K562 (cell line): Measurements from ENCODE around the gene BANF2. TPM values are rescaled to one million over a fixed set of nuclear protein-coding genes. Genes with fewer than 3 reads are reported as not detected.

Source experiments
- ATAC-seq: fragments of 200-7000 bp; cut with Tn5 transposase; 3 replicates; pipeline ENCODE4 v1.9.1; 2020; ENCODE audit warnings: moderate library complexity
- BruUV-seq: library from RNA; stranded (reverse); fragments of 400-500 nt; replicated peaks from 2 replicates; lab custom pipeline; 2021; lab: Mats Ljungman, UMichigan
- CTCF ChIA-PET: fragments of 300-600 bp; formaldehyde crosslinking; extraction: SDS; loops from one replicate; lab custom pipeline; 2021; ENCODE audit warnings: low intra/inter-chr PET ratio; lab: Yijun Ruan, JAX
- POLR2A ChIA-PET: fragments of 300-600, 350-650 bp; sonication (Branson Sonifier 250); formaldehyde crosslinking; extraction: SDS; loops from one replicate; lab custom pipeline; 2021; ENCODE audit warnings: antibody characterized with exemption, inconsistent platforms; lab: Yijun Ruan, JAX
- DNase-seq, 4 experiments: peaks; one replicate each; pipeline versions ENCODE4 v3.0.0 to v3.0.0-alpha.2; 2011 to 2018; ENCODE audit warnings: low spot score in 3 of 4, mixed read lengths in 3 of 4; ENCODE audit errors: extremely low read depth in 1 of 4
- FAIRE-seq: peaks from 2 replicates; lab custom pipeline; 2011; peaks lifted over from hg19 to GRCh38; lab: Jason Lieb, UNC
- H2AFZ ChIP-seq: 2 replicates; pipeline ENCODE4 v1.6.0; 2011; ENCODE audit warnings: low read depth, low read length, control low read depth, inconsistent platforms
- H3K27ac ChIP-seq: fragments of 200-600 bp; 3 replicates; pipeline ENCODE4 v1.8.0; 2011; ENCODE audit warnings: low read depth, mild to moderate bottlenecking, control low read depth, inconsistent platforms, low read length, moderate library complexity, mixed read lengths; ENCODE audit errors: extremely low read depth
- H3K27me3 ChIP-seq, 2 experiments: fragments of 300-600 bp in 1 of 2; 2 replicates in 1 of 2; 3 replicates in 1 of 2; pipeline versions ENCODE4 v1.6.0 to v1.8.0; 2011; ENCODE audit warnings: inconsistent platforms in 2 of 2, low read length in 2 of 2, mild to moderate bottlenecking in 1 of 2, mixed read lengths in 1 of 2, moderate library complexity in 1 of 2; ENCODE audit not compliant: control insufficient read depth in 2 of 2, insufficient read depth in 2 of 2
- H3K36me3 ChIP-seq: fragments of 300-600 bp; 3 replicates; pipeline ENCODE4 v1.8.0; 2011; ENCODE audit warnings: mild to moderate bottlenecking, low read length, inconsistent platforms; ENCODE audit not compliant: control insufficient read depth, insufficient read depth
- H3K4me1 ChIP-seq, 2 experiments: fragments of 200-600 bp in 1 of 2; replicated peaks in 1 of 2; 2 replicates in 1 of 2; 3 replicates in 1 of 2; pipeline versions ENCODE4 v1.5.1 to v1.8.0; 2011; ENCODE audit warnings: inconsistent platforms in 2 of 2, low read length in 2 of 2, mild to moderate bottlenecking in 1 of 2, mixed read lengths in 1 of 2, moderate library complexity in 1 of 2; ENCODE audit not compliant: control insufficient read depth in 2 of 2, insufficient read depth in 2 of 2
- H3K4me2 ChIP-seq: 2 replicates; pipeline ENCODE4 v1.6.1; 2011; ENCODE audit warnings: low read length, control low read depth, inconsistent platforms, mixed read lengths; ENCODE audit not compliant: insufficient read depth
- H3K4me3 ChIP-seq: fragments of 200-600 bp; sonication (generic), shearing (Covaris generic); 2 replicates; pipeline ENCODE4 v1.5.1; 2016; ENCODE audit warnings: control low read depth, inconsistent platforms
- H3K79me2 ChIP-seq: fragments of 200-600 bp; 3 replicates; pipeline ENCODE4 v1.8.0; 2011; ENCODE audit warnings: low read length, inconsistent platforms; ENCODE audit not compliant: control insufficient read depth, insufficient read depth
- H3K9ac ChIP-seq, 2 experiments: 2 replicates each; pipeline versions ENCODE4 v1.6.0 to v1.6.1; 2011; ENCODE audit warnings: low read depth in 2 of 2, low read length in 2 of 2, control low read depth in 1 of 2, inconsistent platforms in 1 of 2, mild to moderate bottlenecking in 1 of 2, mixed read lengths in 1 of 2; ENCODE audit not compliant: insufficient read depth in 1 of 2
- H3K9me1 ChIP-seq: one replicate; pipeline ENCODE4 v1.6.0; 2011; ENCODE audit warnings: inconsistent platforms, mild to moderate bottlenecking, low read length, moderate library complexity; ENCODE audit not compliant: control insufficient read depth, insufficient read depth
- H3K9me3 ChIP-seq: replicated peaks from 2 replicates; pipeline ENCODE4 v1.5.1; 2011; ENCODE audit warnings: low read depth, low read length, inconsistent platforms; ENCODE audit not compliant: control insufficient read depth, insufficient read depth
- H4K20me1 ChIP-seq: replicated peaks from 2 replicates; pipeline ENCODE4 v1.6.1; 2011; ENCODE audit warnings: low read length, inconsistent platforms, mixed read lengths; ENCODE audit not compliant: control insufficient read depth, insufficient read depth
- EWSR1 ChIP-seq: fragments of 450-650 bp; IDR thresholded peaks from 2 replicates; pipeline ENCODE4 v1.6.1; 2018; ENCODE audit warnings: borderline replicate concordance, mild to moderate bottlenecking, low read depth, moderate library complexity; ENCODE audit not compliant: partially characterized antibody
- GABPB1 ChIP-seq: sonication (generic); formaldehyde crosslinking; IDR thresholded peaks from 2 replicates; pipeline ENCODE4 v1.8.0; 2022; ENCODE audit warnings: mild to moderate bottlenecking, missing genetic modification reagents
- HCFC1 ChIP-seq: IDR thresholded peaks from 2 replicates; pipeline ENCODE4 v1.6.1; 2012; ENCODE audit warnings: low read depth, low read length, improper control_type of control experiment
- HDAC1 ChIP-seq, 2 experiments: fragments of 450-650 bp; IDR thresholded peaks; 2 replicates each; pipeline ENCODE4 v1.6.1; 2016 to 2017; ENCODE audit warnings: inconsistent platforms in 1 of 2, mild to moderate bottlenecking in 1 of 2, moderate library complexity in 1 of 2
- PHF20 ChIP-seq: fragments of 450-650 bp; IDR thresholded peaks from 2 replicates; pipeline ENCODE4 v1.6.1; 2018; ENCODE audit not compliant: partially characterized antibody
- RCOR1 ChIP-seq, 2 experiments: IDR thresholded peaks; 2 replicates each; pipeline ENCODE4 v1.6.1; 2012; ENCODE audit warnings: low read depth in 2 of 2, low read length in 2 of 2, borderline replicate concordance in 1 of 2, improper control_type of control experiment in 1 of 2
- SRSF7 ChIP-seq: fragments of 200-400 bp; formaldehyde crosslinking; optimal IDR thresholded peaks from 2 replicates; pipeline ENCODE3; 2017; ENCODE audit warnings: mild to moderate bottlenecking, low read depth, low read length
- ZNF124 ChIP-seq: sonication (generic); formaldehyde crosslinking; IDR thresholded peaks from 2 replicates; pipeline ENCODE4 v1.8.1; 2022; ENCODE audit warnings: missing genetic modification reagents
- ZNF140 ChIP-seq: fragments of 250-450 bp; sonication (Bioruptor Pico); IDR thresholded peaks from 2 replicates; pipeline ENCODE4 v1.8.0; 2021; ENCODE audit warnings: moderate library complexity, mild to moderate bottlenecking, inconsistent platforms
- ZNF282 ChIP-seq: sonication (generic); formaldehyde crosslinking; IDR thresholded peaks from 2 replicates; pipeline ENCODE4 v1.8.1; 2023; ENCODE audit warnings: missing genetic modification reagents
- ZNF561 ChIP-seq: fragments of 450-650 bp; formaldehyde crosslinking; conservative IDR thresholded peaks from 2 replicates; pipeline ENCODE4 v1.4.0; 2020; ENCODE audit warnings: mild to moderate bottlenecking, moderate library complexity
- WGBS: fragments of 100-300 bp; shearing (Covaris generic); methylation state at CpG from one replicate; pipeline ENCODE4 v1.1.6; 2016; ENCODE audit warnings: low coverage, mixed read lengths; ENCODE audit not compliant: insufficient coverage; ENCODE audit errors: missing lambda C conversion rate; 5-methylcytosine and 5-hydroxymethylcytosine counted together
- in situ Hi-C: fragments of 300-500 bp; cut with MboI; formaldehyde crosslinking; loops from 4 replicates; pipeline ENCODE4 v1.15.0; 2018; ENCODE audit warnings: inconsistent platforms, mixed read lengths
- intact Hi-C: fragments of 100-400 bp; cut with micrococcal nuclease; formaldehyde crosslinking; loops from 2 replicates; pipeline ENCODE4 v1.14.2; 2022
- polyA plus RNA-seq, 8 experiments: library from polyadenylated mRNA; depleted of rRNA in 4 of 8; stranded (reverse) in 5 of 8; unstranded in 3 of 8; fragments of >200 nt; fragmentation: Nextera tagmentation in 2 of 8; fragmentation: Illumina TruSeq in 1 of 8; extraction: Ambion mirVana in 2 of 8; extraction: Trizol in 1 of 8; gene quantifications; 2 replicates each; pipeline versions ENCODE4 v1.2.1 to v1.2.3, GENCODE V29; 2011 to 2014; ENCODE audit warnings: inconsistent platforms in 1 of 8, missing spikeins in 1 of 8
- total RNA-seq, 7 experiments: library from RNA; depleted of rRNA in 6 of 7; stranded (reverse); fragments of >200 nt in 6 of 7; fragmentation: Illumina TruSeq in 2 of 7; extraction: Trizol in 2 of 7; gene quantifications; 2 replicates each; pipeline versions ENCODE4 v1.2.1 to v1.2.3, GENCODE V29; 2011 to 2021; ENCODE audit warnings: low replicate concordance in 1 of 7
- TF ChIP-seq, protein P1 (sequence below): IDR thresholded peaks from 2 replicates; pipeline ENCODE4 v1.6.1; 2012; ENCODE audit warnings: low read depth, low read length, improper control_type of control experiment, borderline replicate concordance
- TF ChIP-seq, protein P2 (sequence below): fragments of 250-450 bp; sonication (Bioruptor Pico); IDR thresholded peaks from 2 replicates; pipeline ENCODE4 v1.8.0; 2022; ENCODE audit warnings: inconsistent platforms, mild to moderate bottlenecking, moderate library complexity, borderline replicate concordance
- TF ChIP-seq, protein P3 (sequence below), 2 experiments: fragments of 450-650 bp in 1 of 2; sonication (generic) in 1 of 2; formaldehyde crosslinking; conservative IDR thresholded peaks; 2 replicates each; pipeline versions ENCODE4 v1.4.0 to v1.8.1; 2020 to 2022; ENCODE audit warnings: mild to moderate bottlenecking in 1 of 2, missing genetic modification reagents in 1 of 2
- TF ChIP-seq, protein P4 (sequence below): fragments of 250-450 bp; sonication (Bioruptor Pico); IDR thresholded peaks from 2 replicates; pipeline ENCODE4 v1.5.0; 2020; ENCODE audit warnings: mild to moderate bottlenecking, borderline replicate concordance
- TF ChIP-seq, protein P5 (sequence below): fragments of 250-450 bp; sonication (Bioruptor Pico); IDR thresholded peaks from 2 replicates; pipeline ENCODE4 v1.8.0; 2021; ENCODE audit warnings: mild to moderate bottlenecking, moderate library complexity

Gene BANF2
- total and polyA plus RNA-seq, 9 of the 15 experiments (the other 6 are each of a cell fraction or from before 2014, with no cell fraction given), result not detected

DNA sequence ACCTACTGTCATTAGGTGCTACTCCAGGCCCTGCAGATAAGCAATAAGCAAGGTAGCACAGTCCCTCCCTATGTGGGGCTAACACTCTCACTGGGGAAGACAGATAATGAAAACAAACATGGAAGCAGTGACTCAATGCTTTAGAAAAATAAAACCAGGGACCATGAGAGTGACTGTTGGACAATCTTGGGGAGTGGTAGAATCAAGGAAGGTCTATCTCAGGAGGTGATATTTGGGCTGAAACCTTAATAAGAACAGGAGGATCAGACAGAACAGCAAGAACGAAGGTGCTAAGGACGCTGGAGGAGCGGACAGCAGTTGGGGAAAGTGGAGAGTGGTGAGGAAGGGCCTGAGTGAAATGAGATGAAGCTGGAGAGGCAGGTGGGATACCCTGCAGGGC lies 58.2 kb downstream of the BANF2 start:
- Histone ChIP-seq H3K79me2 (no peaks in the 10 kb centered on the region), H3K4me3 (no peak overlapping the region), H2AFZ (no peak overlapping the region), H3K4me2 (no peak overlapping the region), H3K4me1 (no peaks in the 10 kb centered on the region), H3K27ac (no peak overlapping the region), H4K20me1 (no peaks in the 10 kb centered on the region), H3K27me3 (peaks cover 0 to 17% of the 10 kb centered on the region in 2 experiments; a peak in 2 of 5 replicates), H3K9me1 (no peaks in the 10 kb centered on the region), H3K9me3 (no peaks in the 10 kb centered on the region), H3K36me3 (no peaks in the 10 kb centered on the region), H3K9ac (no peak overlapping the region)
- ChIA-PET POLR2A (interaction anchor here (0.6 kb wide), 1 partner anchor 182 kb away, joined by 3 read pairs; no protein-coding TSS in a partner anchor), CTCF (no interaction called here)
- FAIRE-seq (no peak), ATAC-seq (no peak), DNase-seq (no peak)
- intact Hi-C loops (no loop called here), in situ Hi-C loops (no loop called here)
- BruUV-seq, result no TSS peak
- 0% methylated on average over 3 of the region's 3 CpGs for WGBS
- TF ChIP-seq, protein P1, sequence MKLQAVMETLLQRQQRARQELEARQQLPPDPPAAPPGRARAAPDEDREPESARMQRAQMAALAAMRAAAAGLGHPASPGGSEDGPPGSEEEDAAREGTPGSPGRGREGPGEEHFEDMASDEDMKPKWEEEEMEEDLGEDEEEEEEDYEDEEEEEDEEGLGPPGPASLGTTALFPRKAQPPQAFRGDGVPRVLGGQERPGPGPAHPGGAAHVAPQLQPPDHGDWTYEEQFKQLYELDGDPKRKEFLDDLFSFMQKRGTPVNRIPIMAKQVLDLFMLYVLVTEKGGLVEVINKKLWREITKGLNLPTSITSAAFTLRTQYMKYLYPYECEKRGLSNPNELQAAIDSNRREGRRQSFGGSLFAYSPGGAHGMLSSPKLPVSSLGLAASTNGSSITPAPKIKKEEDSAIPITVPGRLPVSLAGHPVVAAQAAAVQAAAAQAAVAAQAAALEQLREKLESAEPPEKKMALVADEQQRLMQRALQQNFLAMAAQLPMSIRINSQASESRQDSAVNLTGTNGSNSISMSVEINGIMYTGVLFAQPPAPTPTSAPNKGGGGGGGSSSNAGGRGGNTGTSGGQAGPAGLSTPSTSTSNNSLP, result no peak
- no peak for TF ChIP-seq HDAC1 (IDR thresholded peaks at IDR 0.05)
- no peak for TF ChIP-seq HCFC1
- no peak for TF ChIP-seq EWSR1
- TF ChIP-seq ZNF561 (CRISPR knock-in tag), result no peak
- no peak for TF ChIP-seq ZNF282 (CRISPR knock-in tag)
- no peak for TF ChIP-seq RCOR1 (IDR thresholded peaks at IDR 0.05; ENCODE audit: borderline replicate concordance in 1 of 2, low read depth in 2 of 2, low read length in 2 of 2)
- TF ChIP-seq, protein P2, sequence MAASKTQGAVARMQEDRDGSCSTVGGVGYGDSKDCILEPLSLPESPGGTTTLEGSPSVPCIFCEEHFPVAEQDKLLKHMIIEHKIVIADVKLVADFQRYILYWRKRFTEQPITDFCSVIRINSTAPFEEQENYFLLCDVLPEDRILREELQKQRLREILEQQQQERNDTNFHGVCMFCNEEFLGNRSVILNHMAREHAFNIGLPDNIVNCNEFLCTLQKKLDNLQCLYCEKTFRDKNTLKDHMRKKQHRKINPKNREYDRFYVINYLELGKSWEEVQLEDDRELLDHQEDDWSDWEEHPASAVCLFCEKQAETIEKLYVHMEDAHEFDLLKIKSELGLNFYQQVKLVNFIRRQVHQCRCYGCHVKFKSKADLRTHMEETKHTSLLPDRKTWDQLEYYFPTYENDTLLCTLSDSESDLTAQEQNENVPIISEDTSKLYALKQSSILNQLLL (CRISPR knock-in tag), result no peak
- no peak for TF ChIP-seq SRSF7
- TF ChIP-seq ZNF140 (CRISPR knock-in tag), result no peak
- no peak for TF ChIP-seq PHF20
- TF ChIP-seq, protein P3, sequence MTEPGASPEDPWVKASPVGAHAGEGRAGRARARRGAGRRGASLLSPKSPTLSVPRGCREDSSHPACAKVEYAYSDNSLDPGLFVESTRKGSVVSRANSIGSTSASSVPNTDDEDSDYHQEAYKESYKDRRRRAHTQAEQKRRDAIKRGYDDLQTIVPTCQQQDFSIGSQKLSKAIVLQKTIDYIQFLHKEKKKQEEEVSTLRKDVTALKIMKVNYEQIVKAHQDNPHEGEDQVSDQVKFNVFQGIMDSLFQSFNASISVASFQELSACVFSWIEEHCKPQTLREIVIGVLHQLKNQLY (CRISPR knock-in tag; conservative IDR thresholded peaks at IDR 0.05), result no peak
- TF ChIP-seq, protein P4, sequence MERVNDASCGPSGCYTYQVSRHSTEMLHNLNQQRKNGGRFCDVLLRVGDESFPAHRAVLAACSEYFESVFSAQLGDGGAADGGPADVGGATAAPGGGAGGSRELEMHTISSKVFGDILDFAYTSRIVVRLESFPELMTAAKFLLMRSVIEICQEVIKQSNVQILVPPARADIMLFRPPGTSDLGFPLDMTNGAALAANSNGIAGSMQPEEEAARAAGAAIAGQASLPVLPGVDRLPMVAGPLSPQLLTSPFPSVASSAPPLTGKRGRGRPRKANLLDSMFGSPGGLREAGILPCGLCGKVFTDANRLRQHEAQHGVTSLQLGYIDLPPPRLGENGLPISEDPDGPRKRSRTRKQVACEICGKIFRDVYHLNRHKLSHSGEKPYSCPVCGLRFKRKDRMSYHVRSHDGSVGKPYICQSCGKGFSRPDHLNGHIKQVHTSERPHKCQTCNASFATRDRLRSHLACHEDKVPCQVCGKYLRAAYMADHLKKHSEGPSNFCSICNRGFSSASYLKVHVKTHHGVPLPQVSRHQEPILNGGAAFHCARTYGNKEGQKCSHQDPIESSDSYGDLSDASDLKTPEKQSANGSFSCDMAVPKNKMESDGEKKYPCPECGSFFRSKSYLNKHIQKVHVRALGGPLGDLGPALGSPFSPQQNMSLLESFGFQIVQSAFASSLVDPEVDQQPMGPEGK, result no peak
- TF ChIP-seq GABPB1 (CRISPR knock-in tag), result no peak
- TF ChIP-seq ZNF124, result no peak
- TF ChIP-seq, protein P5, sequence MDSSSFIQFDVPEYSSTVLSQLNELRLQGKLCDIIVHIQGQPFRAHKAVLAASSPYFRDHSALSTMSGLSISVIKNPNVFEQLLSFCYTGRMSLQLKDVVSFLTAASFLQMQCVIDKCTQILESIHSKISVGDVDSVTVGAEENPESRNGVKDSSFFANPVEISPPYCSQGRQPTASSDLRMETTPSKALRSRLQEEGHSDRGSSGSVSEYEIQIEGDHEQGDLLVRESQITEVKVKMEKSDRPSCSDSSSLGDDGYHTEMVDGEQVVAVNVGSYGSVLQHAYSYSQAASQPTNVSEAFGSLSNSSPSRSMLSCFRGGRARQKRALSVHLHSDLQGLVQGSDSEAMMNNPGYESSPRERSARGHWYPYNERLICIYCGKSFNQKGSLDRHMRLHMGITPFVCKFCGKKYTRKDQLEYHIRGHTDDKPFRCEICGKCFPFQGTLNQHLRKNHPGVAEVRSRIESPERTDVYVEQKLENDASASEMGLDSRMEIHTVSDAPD (CRISPR knock-in tag), result no peak
